Endothelial cell of umbilical vein (primary cell): ENCODE data around the gene CEMP1. TPM values are rescaled to one million over a fixed set of nuclear protein-coding genes. Genes with fewer than 3 reads are reported as not detected.
A peak's percentile ranks its signal among the peaks of the same experiment; 100 is the strongest.

Experiments
- BruUV-seq: library from RNA; stranded (reverse); fragments of 400-500 nt; replicated peaks from 2 replicates; lab custom pipeline; 2021; lab: Mats Ljungman, UMichigan
- CTCF ChIA-PET: fragments of 300-600, 350-600 bp; sonication (Branson Sonifier 250); formaldehyde crosslinking; loops from one replicate; lab custom pipeline; 2021; ENCODE audit warnings: antibody characterized with exemption, inconsistent platforms; lab: Charles Lee
- POLR2A ChIA-PET: fragments of 300-600, 350-600 bp; sonication (Branson Sonifier 250); formaldehyde crosslinking; loops from one replicate; lab custom pipeline; 2021; ENCODE audit warnings: antibody characterized with exemption, inconsistent platforms; lab: Charles Lee
- DNase-seq: peaks from one replicate; pipeline ENCODE4 v3.0.0-alpha.2; 2011; ENCODE audit warnings: low read depth, low spot score
- FAIRE-seq: peaks from 2 replicates; lab custom pipeline; 2011; peaks lifted over from hg19 to GRCh38; lab: Jason Lieb, UNC
- H2AFZ ChIP-seq: 2 replicates; pipeline ENCODE4 v1.6.0; 2012; ENCODE audit warnings: low read depth, low read length, control low read depth, inconsistent platforms
- H3K27ac ChIP-seq: 2 replicates; pipeline ENCODE4 v1.5.1; 2011; ENCODE audit warnings: low read depth, mild to moderate bottlenecking, control low read depth, low read length, moderate library complexity; ENCODE audit not compliant: insufficient read depth
- H3K27me3 ChIP-seq, 2 experiments: 2 replicates each; pipeline versions ENCODE4 v1.6.0 to v1.6.1; 2011; ENCODE audit warnings: low read length in 2 of 2, mixed read lengths in 1 of 2; ENCODE audit not compliant: control insufficient read depth in 2 of 2, insufficient read depth in 2 of 2
- H3K36me3 ChIP-seq, 2 experiments: 2 replicates in 1 of 2; 3 replicates in 1 of 2; pipeline ENCODE4 v1.5.1; 2011; ENCODE audit warnings: low read length in 2 of 2, mild to moderate bottlenecking in 1 of 2, moderate library complexity in 1 of 2; ENCODE audit not compliant: control insufficient read depth in 2 of 2, insufficient read depth in 2 of 2; ENCODE audit errors: extremely low read depth in 1 of 2
- H3K4me1 ChIP-seq: 3 replicates; pipeline ENCODE4 v1.5.1; 2011; ENCODE audit warnings: mild to moderate bottlenecking, low read length; ENCODE audit not compliant: control insufficient read depth, insufficient read depth; ENCODE audit errors: extremely low read depth
- H3K4me2 ChIP-seq: 2 replicates; pipeline ENCODE4 v1.6.1; 2011; ENCODE audit warnings: low read length, control low read depth, mixed read lengths; ENCODE audit not compliant: insufficient read depth
- H3K4me3 ChIP-seq, 3 experiments: fragments of 200-600 bp in 1 of 3; sonication (generic), shearing (Covaris generic) in 1 of 3; replicated peaks in 1 of 3; 2 replicates each; pipeline ENCODE4 v1.5.1; 2011 to 2016; ENCODE audit warnings: control low read depth in 3 of 3, low read length in 3 of 3, mild to moderate bottlenecking in 2 of 3, inconsistent platforms in 1 of 3, low read depth in 1 of 3, moderate library complexity in 1 of 3; ENCODE audit not compliant: insufficient read depth in 1 of 3
- H3K79me2 ChIP-seq: 2 replicates; pipeline ENCODE4 v1.6.0; 2012; ENCODE audit warnings: low read length, inconsistent platforms; ENCODE audit not compliant: control insufficient read depth, insufficient read depth
- H3K9ac ChIP-seq: replicated peaks from 2 replicates; pipeline ENCODE3; 2011; ENCODE audit warnings: low read length, control low read depth; ENCODE audit not compliant: insufficient read depth; ENCODE audit errors: extremely low read depth
- H3K9me1 ChIP-seq: replicated peaks from 3 replicates; pipeline ENCODE4 v1.6.0; 2011; ENCODE audit warnings: mild to moderate bottlenecking, low read length; ENCODE audit not compliant: control insufficient read depth, insufficient read depth; ENCODE audit errors: extremely low read depth
- H3K9me3 ChIP-seq: replicated peaks from 2 replicates; pipeline ENCODE4 v1.5.1; 2012; ENCODE audit warnings: low read length, inconsistent platforms; ENCODE audit not compliant: control insufficient read depth, insufficient read depth
- H4K20me1 ChIP-seq: replicated peaks from 2 replicates; pipeline ENCODE3; 2011; ENCODE audit warnings: mild to moderate bottlenecking, low read length; ENCODE audit not compliant: control insufficient read depth, insufficient read depth; ENCODE audit errors: extremely low read depth
- EZH2 ChIP-seq: IDR thresholded peaks from 2 replicates; pipeline ENCODE4 v1.6.1; 2012; ENCODE audit warnings: borderline replicate concordance, low read depth, mild to moderate bottlenecking, moderate library complexity, low read length, inconsistent platforms; ENCODE audit not compliant: severe bottlenecking
- FOS ChIP-seq: IDR thresholded peaks from 2 replicates; pipeline ENCODE4 v1.6.1; 2011; ENCODE audit warnings: mild to moderate bottlenecking, low read length, moderate library complexity, borderline replicate concordance; ENCODE audit not compliant: insufficient read depth
- GATA2 ChIP-seq: IDR thresholded peaks from 2 replicates; pipeline ENCODE4 v1.7.0; 2011; ENCODE audit warnings: low read depth, mild to moderate bottlenecking, moderate library complexity, mixed read lengths, low read length; ENCODE audit not compliant: insufficient read length, insufficient read depth
- JUN ChIP-seq: IDR thresholded peaks from 2 replicates; pipeline ENCODE4 v1.6.1; 2011; ENCODE audit warnings: borderline replicate concordance, low read depth; ENCODE audit not compliant: insufficient read length, insufficient read depth
- MYC ChIP-seq: IDR thresholded peaks from one replicate; pipeline ENCODE4 v1.6.1; 2011; ENCODE audit warnings: mild to moderate bottlenecking, low read depth, low read length
- POLR2A ChIP-seq: IDR thresholded peaks from 2 replicates; pipeline ENCODE4 v1.6.1; 2012; ENCODE audit warnings: low read depth, mild to moderate bottlenecking, control low read depth, low read length
- POLR2AphosphoS5 ChIP-seq: IDR thresholded peaks from 2 replicates; pipeline ENCODE4 v1.6.1; 2012; ENCODE audit warnings: low read depth, mild to moderate bottlenecking, control low read depth, low read length, moderate library complexity; ENCODE audit not compliant: insufficient read depth
- dilution Hi-C: fragments of 300-500 bp; cut with MboI; formaldehyde crosslinking; loops from one replicate; pipeline ENCODE4 v1.15.0; 2019; ENCODE audit warnings: low sequenced_read_pairs; ENCODE audit not compliant: extremely low pct_ligation_motif_present
- intact Hi-C: fragments of 100-400 bp; cut with micrococcal nuclease; formaldehyde crosslinking; loops from one replicate; pipeline ENCODE4 v1.10.0; 2022
- polyA plus RNA-seq, 4 experiments: library from polyadenylated mRNA; depleted of rRNA in 3 of 4; stranded (reverse) in 3 of 4; unstranded in 1 of 4; fragments of >200 nt; gene quantifications; 2 replicates each; pipeline versions ENCODE4 v1.2.1 to v1.2.3, GENCODE V29; 2011 to 2012; ENCODE audit warnings: missing spikeins in 1 of 4
- total RNA-seq: library from RNA; stranded (reverse); gene quantifications from 2 replicates; pipeline ENCODE4 v1.2.3, GENCODE V29; 2021
- TF ChIP-seq, protein P1 (sequence below): IDR thresholded peaks from 2 replicates; pipeline ENCODE4 v1.6.1; 2011; ENCODE audit not compliant: insufficient read depth, insufficient read length
- TF ChIP-seq, protein P2 (sequence below), 2 donors: IDR thresholded peaks; 1 replicate in 1 of 2; 2 replicates in 1 of 2; pipeline ENCODE4 v1.5.1; 2011; ENCODE audit warnings: low read length in 2 of 2, mild to moderate bottlenecking in 2 of 2, moderate library complexity in 2 of 2, control low read depth in 1 of 2, inconsistent platforms in 1 of 2, low read depth in 1 of 2; ENCODE audit not compliant: insufficient read depth in 1 of 2; ENCODE audit errors: extremely low read depth in 1 of 2

The CEMP1 gene
- total and polyA plus RNA-seq, 2 donors (not counting 3 experiments of a cell fraction or from before 2014, with no cell fraction given), result not detected

DNA sequence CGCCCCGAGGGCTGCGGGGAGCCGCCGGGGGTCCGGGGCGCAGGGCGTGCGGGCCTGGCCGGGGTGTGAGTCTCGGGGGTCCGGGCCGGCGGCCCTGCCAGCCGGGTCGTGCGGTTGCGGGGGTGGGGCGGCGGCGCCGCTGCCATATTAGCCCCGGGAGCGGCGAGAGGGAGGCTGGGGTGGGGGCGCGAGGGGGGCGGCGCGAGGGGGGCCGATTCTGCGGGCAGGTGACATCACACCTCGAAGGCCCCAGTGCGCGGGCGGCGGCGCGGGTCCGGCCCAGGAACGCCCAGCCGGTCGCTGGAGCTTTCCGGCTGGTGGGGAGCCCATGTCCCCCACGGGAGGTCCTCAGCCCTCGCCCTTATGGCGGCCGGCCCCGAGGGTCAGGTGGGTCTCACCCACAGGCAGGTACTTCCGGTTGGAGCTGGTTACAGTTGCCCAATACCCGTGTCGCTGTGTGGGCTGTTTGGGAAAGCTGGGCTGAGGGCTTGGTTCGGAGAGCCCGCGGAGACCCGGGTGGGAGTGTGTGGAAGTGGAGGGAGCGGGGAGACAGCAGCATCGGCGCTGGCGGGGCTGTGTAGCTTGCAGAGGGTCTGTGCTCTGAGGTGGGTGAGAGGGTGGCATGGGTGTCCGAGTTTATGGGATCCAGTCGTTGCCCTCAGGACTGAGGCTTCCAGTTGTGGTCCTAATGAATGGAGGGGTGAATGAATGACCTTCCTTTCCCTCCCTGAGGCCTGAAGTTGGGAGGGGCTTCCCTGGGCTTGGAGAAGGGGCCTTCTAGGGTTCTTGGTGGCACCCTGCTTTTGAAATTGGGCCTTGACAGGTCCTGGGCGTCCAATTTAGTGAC is 16.7 kb downstream of the CEMP1 start:
- TF ChIP-seq EZH2, result no peak
- no peak for TF ChIP-seq JUN
- TF ChIP-seq MYC, result no peak
- no peak for TF ChIP-seq POLR2A
- TF ChIP-seq FOS, result no peak
- TF ChIP-seq, protein P1, sequence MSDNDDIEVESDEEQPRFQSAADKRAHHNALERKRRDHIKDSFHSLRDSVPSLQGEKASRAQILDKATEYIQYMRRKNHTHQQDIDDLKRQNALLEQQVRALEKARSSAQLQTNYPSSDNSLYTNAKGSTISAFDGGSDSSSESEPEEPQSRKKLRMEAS, result no peak
- TF ChIP-seq, protein P2, sequence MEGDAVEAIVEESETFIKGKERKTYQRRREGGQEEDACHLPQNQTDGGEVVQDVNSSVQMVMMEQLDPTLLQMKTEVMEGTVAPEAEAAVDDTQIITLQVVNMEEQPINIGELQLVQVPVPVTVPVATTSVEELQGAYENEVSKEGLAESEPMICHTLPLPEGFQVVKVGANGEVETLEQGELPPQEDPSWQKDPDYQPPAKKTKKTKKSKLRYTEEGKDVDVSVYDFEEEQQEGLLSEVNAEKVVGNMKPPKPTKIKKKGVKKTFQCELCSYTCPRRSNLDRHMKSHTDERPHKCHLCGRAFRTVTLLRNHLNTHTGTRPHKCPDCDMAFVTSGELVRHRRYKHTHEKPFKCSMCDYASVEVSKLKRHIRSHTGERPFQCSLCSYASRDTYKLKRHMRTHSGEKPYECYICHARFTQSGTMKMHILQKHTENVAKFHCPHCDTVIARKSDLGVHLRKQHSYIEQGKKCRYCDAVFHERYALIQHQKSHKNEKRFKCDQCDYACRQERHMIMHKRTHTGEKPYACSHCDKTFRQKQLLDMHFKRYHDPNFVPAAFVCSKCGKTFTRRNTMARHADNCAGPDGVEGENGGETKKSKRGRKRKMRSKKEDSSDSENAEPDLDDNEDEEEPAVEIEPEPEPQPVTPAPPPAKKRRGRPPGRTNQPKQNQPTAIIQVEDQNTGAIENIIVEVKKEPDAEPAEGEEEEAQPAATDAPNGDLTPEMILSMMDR (IDR thresholded peaks at IDR 0.05; ENCODE audit: extremely low read depth in 1 of 2, insufficient read depth in 1 of 2, low read depth in 1 of 2, low read length in 2 of 2), result no peak
- no peak for TF ChIP-seq GATA2
- no peak for TF ChIP-seq POLR2AphosphoS5
- H2AFZ ChIP-seq, result no peak overlapping the region
- POLR2A ChIA-PET, result interaction anchor here (1.3 kb wide), 1 partner anchor 9 kb away, joined by 3 read pairs; no protein-coding TSS in a partner anchor
- peaks cover 26% of the 10 kb centered on the region for H3K4me1 ChIP-seq
- peaks cover 57% of the 10 kb centered on the region for H3K79me2 ChIP-seq
- peak overlapping the region; percentile 52 to 91 (median 73) for H3K4me3 ChIP-seq
- CTCF ChIA-PET, result no interaction called here
- peaks cover 0 to 2% of the 10 kb centered on the region in 2 experiments for H3K36me3 ChIP-seq
- BruUV-seq, result no TSS peak
- peak; percentile 48 for FAIRE-seq
- no peak for DNase-seq
- no peaks in the 10 kb centered on the region for H3K27me3 ChIP-seq
- peak overlapping the region; percentile 89 for H3K4me2 ChIP-seq
- H3K9me3 ChIP-seq, result no peaks in the 10 kb centered on the region
- intact Hi-C loops, result no loop called here
- H4K20me1 ChIP-seq, result peaks cover 2% of the 10 kb centered on the region
- dilution Hi-C loops, result no loop called here
- H3K27ac ChIP-seq, result peak overlapping the region; percentile 72
- no peaks in the 10 kb centered on the region for H3K9me1 ChIP-seq
- peak overlapping the region; percentile 88 for H3K9ac ChIP-seq
